Measurements from ENCODE around the gene ISOC1. TPM values are rescaled to one million over a fixed set of nuclear protein-coding genes. Genes with fewer than 3 reads are reported as not detected.
A peak's percentile ranks its signal among the peaks of the same experiment; 100 is the strongest.

The ISOC1 gene
- 113 TPM for total RNA-seq
- long read RNA-seq, transcript ISOC1-201 (5 exons, 1,940 nt): major isoform, 467 of 482 reads
- long read RNA-seq, partial matches to known transcripts: 2 of 482 reads
- long read RNA-seq, other reads (novel, unspliced or antisense): 13 of 482 reads

DNA sequence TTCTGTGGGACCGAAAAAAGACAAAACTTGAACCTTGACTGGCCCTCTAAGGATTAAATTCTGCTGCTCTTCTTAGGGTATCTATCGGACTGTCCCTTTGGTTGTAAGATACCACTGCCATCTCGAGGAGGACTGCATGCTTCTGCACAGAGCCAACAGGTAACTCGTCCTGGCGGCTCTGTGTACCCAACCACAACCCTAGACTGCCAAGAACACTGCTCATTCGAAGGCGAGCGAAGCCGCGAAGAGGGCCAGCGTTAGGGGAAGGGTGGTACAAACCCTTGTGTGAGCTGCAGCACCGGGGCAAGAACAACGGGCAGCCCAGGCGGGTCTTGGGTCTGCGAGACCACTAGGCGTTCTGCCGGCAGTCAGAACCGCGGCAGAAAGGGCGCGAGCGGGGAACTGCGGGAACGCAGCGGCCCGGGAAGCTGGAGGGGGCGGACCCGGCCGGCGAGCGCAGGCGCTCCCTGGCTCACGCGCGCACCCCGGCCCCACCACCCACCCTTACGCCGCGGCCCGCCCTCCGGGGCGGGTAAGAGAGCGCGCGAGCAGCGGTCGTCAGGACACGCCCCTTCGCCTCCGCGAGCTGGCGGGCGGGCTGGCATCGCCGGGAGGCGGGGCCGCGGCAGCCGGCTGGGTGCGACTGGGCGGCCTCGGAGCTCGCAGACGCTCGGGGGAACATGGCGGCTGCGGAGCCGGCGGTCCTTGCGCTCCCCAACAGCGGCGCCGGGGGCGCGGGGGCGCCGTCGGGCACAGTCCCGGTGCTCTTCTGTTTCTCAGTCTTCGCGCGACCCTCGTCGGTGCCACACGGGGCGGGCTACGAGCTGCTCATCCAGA is at the start of gene ISOC1:
TSS of gene ISOC1 (plus strand) at position 663 of the 837 bp plus-strand sequence. CDS start at position 681, 18 bp downstream.
- ATAC-seq (ENCODE audit: poor library complexity) (peak; percentile 95), DNase-seq (peak; percentile 95)

DNA sequence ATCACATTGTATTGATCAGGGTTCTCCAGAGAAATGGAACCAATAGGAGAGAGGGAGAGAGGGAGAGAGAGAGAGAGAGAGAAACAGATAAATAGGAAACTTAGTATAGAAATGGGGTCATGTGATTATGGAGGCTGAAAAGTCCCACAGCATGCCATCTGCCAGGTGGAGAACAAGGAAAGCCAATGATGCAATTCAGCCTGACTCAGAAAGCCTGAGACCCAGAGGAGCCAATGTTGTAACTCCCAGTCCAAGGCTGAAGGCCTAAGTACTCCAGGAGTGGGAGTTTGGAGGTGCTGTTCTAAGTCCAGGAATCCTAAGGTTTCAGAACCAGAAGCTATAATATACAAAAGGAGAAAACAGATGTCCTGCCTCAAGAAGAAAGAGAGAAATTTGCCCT is 48.4 kb upstream of the ISOC1 start:
- no peak for DNase-seq
- ATAC-seq (ENCODE audit: poor library complexity): no peak
- intact Hi-C loops (cut with DNase I): no loop called here

More for the DNA sequence above, at the start of gene ISOC1:
- intact Hi-C loops (cut with DNase I): no loop called here

DNA sequence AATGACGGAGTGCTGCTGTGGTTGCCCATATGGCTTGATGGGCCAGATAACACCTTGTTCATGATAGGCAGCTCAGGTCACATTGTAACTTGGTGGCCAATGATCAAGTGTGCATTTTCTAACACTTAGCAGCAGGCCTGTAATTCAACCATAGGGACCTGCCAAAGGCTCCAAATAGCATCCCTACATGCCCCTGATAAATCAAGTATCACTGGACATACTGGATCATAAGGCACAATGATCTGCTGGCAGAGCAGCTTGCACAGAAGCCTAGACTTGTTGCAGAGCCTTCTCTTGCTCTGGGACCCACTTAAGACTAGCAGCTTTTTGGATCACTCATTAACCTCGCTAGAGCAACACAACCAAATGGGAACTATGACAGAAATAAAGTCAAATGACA is 46.0 kb upstream of the ISOC1 start:
- intact Hi-C loops (cut with DNase I): no loop called here
- no peak for DNase-seq
- peak; percentile 12 for ATAC-seq (ENCODE audit: poor library complexity)

DNA sequence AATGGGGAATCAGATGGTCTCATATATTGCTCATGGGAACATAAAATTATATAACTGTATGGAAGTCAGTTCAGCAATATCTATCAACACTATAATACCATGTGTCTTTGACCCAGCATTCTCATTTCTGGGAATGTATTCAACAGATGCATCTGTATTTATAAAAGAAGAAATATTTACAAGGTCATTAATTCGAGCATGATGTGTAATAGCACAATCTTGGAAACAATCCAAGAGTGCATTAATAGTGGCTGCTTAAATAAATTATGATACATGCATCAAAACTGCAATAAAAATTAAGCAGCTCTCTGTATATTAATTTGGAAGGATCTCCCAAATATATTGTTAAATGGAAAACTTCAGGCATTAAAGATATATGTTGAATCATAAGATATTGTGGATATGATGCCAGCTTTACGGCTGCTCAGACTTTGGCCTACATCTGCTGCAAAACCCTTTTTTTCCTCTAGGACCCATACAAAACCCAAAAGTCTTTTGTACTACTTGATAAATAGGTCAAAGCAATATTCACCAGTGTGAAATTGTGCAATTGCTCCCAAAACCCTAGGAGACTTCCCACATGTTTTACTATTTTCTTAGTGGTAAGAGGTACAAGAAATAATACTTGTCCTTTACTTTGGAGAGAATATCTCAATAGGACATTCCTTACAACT is 45.3 kb upstream of the ISOC1 start:
- intact Hi-C loops (cut with DNase I): no loop called here
- DNase-seq: no peak
- ATAC-seq (ENCODE audit: poor library complexity): no peak

DNA sequence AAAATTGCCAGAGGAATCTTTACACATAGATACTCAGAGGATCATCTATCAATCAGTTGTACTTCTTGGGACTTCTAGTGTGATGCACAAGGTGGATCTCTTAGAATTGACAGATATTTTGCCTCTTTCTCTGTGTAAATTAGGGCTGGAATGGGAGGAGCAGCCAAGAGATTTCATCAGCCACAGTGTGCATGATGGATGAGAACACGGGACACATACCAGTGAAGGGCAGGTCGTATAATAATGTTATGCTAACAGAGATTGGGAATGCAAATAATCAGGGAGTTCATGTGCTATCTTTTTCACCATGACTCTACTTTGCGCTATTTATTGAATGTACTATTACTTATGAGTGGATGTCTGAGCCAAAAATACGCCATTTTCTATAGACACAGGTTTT is 43.3 kb upstream of the ISOC1 start:
- intact Hi-C loops (cut with DNase I): no loop called here
- DNase-seq: no peak
- no peak for ATAC-seq (ENCODE audit: poor library complexity)

DNA sequence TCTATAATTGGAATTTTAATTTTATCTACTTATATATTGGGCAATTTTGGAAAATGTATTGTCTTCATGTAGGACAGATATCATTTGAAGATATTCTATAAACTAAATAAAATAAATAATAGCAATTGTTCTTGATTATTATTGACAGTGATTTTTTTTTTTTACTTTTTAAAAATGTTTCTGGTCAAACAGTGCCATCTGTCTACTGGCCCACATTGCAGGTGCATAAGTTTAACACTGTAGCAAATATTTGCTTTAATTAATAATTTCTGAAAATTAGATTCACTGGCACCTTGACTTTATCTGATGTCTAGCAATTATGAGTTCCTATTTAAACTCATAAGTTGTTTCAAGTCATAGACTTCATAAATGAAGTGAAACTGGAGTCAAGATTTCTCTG is 41.1 kb upstream of the ISOC1 start:
- ATAC-seq (ENCODE audit: poor library complexity): no peak
- intact Hi-C loops (cut with DNase I): no loop called here

DNA sequence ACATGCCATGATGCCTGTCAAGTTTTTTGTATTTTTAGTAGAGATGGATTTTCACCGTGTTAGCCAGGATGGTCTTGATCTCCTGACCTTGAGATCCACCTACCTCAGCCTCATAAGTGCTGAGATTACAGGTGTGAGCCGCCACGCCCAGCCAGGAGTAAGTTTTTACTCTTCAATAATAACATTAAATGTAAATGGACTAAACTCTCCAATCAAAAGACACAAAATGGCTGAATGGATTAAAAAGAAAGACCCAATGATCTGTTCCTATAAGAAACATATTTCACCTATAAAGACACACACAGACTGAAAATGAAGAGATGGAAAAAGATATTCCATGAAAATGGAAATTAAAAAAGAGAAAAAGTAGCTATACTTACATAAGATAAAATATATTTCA is 37.2 kb upstream of the ISOC1 start:
- DNase-seq (no peak), ATAC-seq (ENCODE audit: poor library complexity) (no peak)
- intact Hi-C loops (cut with DNase I): no loop called here

More for the DNA sequence above, 41.1 kb upstream of the ISOC1 start:
- DNase-seq: no peak

DNA sequence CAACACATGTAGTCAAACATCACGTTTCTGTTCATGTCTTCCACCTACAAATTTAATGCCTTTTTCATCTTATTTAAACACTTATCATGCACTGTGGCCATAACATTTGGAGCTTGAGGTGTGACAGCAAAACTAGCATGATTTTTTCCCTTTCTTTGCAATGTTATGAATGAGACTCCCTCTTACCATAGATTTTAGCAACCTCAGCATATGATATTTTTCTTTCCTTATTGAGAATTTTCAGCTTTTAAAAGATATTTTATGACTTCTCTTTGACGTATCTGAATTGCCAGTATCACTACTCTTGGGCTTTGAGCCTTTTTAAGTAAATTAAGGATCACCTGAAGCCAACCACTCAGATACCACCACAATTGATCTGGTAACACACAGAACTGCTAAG is 32.7 kb upstream of the ISOC1 start:
- intact Hi-C loops (cut with DNase I): no loop called here
- ATAC-seq (ENCODE audit: poor library complexity) (no peak), DNase-seq (no peak)

DNA sequence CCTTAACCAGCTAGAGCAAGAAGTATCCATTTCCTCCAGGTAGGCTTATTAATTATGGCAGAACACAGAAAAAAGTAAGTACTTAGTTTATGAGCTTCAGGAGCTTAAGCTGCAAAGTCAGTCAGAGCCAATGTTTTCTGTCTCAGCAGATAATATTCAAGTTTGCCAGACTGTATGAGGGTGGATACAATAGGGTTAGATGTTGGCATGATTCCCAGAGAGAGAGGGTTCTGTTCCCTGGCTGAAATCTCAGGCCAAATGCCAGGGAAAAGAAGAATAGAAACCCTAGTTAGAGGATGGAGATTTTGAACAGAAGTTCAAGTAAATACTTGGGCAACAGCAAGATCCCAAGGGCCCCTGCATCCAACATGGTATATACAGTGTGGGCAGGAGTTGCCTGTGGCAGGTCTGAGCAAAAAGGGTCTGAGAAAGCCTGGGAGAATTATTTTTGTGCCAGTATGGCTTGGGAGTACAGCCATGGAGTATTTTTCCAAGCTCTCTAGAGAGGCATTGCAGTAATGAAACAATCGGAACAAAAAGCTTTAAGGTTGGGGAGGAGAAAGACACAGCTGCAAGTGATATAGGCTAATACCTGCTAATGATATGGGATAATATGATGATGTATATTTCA is 31.0 kb upstream of the ISOC1 start:
- peak; percentile 85 for ATAC-seq (ENCODE audit: poor library complexity)
- intact Hi-C loops (cut with DNase I): no loop called here
- no peak for DNase-seq

DNA sequence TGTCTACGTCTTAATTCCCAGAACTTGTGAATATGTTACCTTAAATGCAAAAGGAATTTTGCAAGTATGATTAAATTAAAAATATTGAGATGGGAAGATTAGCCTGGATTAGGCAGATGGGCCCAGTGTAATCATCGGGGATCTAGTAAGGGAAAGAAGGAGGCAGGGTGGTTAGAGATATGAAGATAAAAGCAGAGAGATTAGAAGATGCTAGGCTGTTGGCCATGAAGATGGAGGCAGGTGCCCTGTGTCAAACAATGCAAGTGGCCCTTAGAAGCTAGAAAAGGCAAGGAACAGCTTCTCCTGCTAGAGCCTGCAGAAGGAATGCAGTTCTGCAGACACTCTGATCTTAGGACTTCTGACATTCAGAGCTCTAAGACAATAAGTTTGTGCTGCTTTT is 28.8 kb upstream of the ISOC1 start:
- no peak for DNase-seq
- no peak for ATAC-seq (ENCODE audit: poor library complexity)
- intact Hi-C loops (cut with DNase I): no loop called here

DNA sequence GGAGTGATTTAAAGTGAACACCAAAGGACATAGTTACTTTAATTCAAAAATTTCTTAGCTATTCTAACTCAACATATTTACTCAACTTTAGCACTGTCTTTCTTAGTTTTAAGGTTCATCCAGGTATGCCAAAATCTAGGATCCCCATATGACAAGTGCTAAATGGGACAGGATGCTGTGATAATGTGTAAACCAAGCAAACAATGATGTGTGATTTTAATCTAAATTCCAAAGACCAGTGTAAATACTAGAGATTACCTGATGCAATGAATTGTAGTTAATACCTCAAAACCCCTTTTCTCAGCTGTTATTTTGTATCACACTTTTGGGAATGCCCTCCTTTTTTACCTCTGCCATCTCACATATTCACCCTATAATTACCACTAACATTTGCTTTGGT is 26.8 kb upstream of the ISOC1 start:
- ATAC-seq (ENCODE audit: poor library complexity): no peak
- DNase-seq: no peak
- intact Hi-C loops (cut with DNase I): no loop called here

DNA sequence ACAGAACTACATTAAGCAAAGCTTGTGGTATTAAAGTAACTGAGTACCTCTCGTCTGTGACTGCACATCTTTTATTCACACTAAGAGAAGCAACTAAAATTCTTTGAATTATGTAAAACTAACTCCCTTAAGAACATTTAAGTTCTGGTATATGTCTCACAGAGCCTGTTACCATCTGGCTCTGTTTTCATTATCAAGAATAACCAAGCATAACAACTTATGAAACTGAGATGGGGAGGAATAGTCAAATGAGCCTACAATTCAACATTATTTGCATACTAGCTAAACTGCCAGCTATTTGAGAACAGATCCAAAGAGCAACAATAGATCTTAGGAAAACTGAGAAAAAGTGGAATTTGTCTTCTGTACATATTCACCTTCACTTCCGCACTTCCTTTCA is 25.3 kb upstream of the ISOC1 start:
- ATAC-seq (ENCODE audit: poor library complexity) (no peak), DNase-seq (no peak)
- intact Hi-C loops (cut with DNase I): no loop called here

DNA sequence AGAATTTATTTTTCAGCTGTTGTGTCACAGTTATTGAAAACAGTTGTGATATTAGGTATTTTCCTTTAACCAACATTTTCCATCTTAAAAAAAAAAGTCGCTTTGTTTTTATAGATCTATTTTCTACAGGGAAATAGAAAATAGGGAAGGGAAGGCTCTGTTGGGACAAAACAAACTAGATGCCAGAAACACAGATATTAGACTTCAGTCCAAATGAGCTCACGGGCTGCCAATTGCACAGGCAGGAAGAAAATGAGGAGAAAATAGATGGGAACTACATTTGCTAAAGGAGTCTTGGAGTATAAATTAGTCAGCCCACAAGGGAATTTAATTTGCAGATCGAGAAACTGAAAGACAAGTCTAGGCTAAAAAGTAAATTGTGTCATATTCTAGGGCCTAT is 21.4 kb upstream of the ISOC1 start:
- ATAC-seq (ENCODE audit: poor library complexity) (no peak), DNase-seq (no peak)
- intact Hi-C loops (cut with DNase I): no loop called here

DNA sequence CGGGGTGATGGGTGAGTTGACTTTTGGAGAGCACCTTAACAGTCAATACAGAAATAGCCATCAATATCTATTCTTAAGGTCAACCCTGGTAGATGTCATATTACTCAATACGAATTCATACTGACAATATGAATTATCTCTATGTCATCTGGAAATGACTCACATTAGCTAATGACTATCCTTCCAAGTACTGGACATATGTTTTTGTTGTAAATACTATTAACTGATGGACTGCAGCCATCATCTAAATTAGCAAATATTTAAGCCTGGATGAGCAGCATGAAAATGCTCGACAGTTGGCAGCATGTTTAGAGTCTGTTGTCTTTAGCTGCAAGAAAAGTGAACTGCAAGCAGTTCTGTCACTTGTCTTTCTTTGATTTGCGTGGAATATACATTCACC is 19.6 kb upstream of the ISOC1 start:
- intact Hi-C loops (cut with DNase I): no loop called here
- DNase-seq: no peak
- no peak for ATAC-seq (ENCODE audit: poor library complexity)

DNA sequence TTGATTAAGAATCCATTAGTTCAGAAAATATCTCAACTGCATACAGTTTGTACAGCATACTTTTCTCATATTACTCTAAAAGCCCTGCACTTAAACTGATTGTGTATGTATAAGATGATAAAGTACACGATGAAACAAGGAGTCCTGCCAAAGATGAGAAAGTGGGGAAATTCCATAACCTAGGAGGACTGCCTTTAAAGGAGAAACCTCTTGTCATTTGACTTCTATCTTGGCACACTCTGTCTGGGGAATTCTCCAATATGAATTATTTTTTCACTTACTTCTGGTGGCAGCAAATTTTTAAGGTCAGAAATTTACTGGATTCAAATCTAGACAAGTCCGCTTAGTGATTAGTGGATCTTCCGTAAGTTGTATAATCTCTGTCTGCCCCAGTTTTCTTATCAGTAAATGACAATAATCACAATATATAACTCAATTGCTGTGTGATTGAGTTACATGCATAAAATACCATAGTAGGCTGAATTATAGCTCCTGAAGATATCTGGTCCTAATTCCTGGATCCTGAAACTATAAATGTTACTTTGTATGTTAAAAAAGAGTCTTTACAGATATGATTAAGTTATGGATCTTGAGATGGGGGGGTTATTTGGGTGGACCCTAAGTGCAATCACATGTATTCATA is 17.0 kb upstream of the ISOC1 start:
- no peak for DNase-seq
- no peak for ATAC-seq (ENCODE audit: poor library complexity)
- intact Hi-C loops (cut with DNase I): no loop called here

DNA sequence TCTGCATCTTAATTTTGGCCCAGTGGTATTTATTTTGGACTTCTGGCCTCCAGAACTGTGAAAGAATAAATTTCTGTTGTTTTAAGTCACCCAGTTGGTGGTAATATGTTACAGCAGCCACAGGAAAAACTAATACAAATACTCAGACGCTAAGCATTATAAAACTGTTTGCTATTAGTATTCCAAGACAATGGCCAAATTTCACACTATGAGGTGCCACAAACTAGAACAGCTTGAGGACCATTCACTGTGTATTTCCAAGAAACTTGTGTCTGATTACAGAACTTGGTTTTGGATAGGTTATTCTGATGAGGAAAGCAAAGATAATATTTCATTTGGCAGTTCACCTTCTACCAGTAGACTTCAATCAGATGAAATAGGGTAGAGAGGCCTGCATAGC is 16.3 kb upstream of the ISOC1 start:
- DNase-seq (no peak), ATAC-seq (ENCODE audit: poor library complexity) (no peak)
- intact Hi-C loops (cut with DNase I): no loop called here

DNA sequence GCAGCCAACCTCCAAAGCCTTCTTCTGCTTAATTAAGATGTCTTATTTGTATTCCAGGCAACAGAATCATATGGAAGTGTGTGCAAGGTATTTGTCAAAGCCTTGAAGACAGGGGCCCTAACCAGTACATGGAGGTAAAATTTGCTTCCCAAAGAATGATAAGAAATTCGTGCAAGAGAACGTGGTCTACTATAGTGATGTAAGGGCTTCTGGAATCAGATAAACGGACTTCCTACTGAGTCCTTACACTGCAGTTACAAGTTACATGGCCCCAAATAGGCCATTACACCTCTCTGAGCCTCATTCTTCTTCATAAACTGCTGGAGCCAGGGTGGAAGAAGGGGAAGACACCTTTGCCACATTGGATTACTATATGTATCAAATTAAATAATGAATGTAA is 15.9 kb upstream of the ISOC1 start:
- intact Hi-C loops (cut with DNase I): no loop called here

DNA sequence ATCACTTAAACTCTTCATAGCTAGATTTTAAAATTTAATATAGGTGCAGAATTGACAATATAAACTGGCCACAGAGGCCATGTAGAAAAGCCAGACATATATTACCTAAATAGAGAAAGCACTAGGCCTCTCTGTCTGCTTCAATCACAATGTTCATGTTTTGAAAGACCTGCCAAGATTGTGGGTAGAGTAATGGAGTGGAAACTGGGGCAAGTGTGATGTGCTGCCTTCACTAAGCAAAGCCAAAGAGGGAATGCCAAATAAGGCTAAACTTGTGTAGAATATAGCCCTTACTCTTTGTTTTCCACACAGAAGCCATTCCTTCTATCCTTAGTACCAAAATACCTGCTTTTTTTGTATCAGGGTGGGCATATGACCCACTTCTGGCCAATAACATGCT is 15.1 kb upstream of the ISOC1 start:
- intact Hi-C loops (cut with DNase I): no loop called here
- DNase-seq (no peak), ATAC-seq (ENCODE audit: poor library complexity) (no peak)

More for the DNA sequence above, 15.9 kb upstream of the ISOC1 start:
- ATAC-seq (ENCODE audit: poor library complexity) (no peak), DNase-seq (no peak)

DNA sequence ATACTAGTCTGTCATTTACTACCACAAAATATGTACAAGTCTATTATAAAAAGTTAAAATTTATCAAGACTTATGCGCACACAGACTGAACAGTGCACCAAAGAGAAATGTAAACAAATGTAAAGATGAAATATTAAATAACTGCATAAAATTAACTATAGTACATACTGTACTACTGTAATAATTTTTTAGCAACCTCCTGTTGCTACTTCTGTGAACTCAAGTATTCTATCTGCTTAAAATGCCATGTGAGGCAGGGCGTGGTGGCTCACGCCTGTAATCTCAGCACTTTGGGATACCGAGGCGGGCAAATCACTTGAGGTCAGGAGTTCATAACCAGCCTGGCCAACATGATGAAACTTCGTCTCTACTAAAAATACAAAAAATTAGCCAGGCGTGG is 13.8 kb upstream of the ISOC1 start:
- intact Hi-C loops (cut with DNase I): no loop called here
- DNase-seq: no peak

More for the DNA sequence above, 13.8 kb upstream of the ISOC1 start:
- ATAC-seq (ENCODE audit: poor library complexity): no peak
